ENCODE measurements around the gene PRKG2. TPM values are rescaled to one million over a fixed set of nuclear protein-coding genes. Genes with fewer than 3 reads are reported as not detected.

Gene PRKG2
- polyA plus RNA-seq, 2 donors = 0.45 to 0.59 TPM

DNA sequence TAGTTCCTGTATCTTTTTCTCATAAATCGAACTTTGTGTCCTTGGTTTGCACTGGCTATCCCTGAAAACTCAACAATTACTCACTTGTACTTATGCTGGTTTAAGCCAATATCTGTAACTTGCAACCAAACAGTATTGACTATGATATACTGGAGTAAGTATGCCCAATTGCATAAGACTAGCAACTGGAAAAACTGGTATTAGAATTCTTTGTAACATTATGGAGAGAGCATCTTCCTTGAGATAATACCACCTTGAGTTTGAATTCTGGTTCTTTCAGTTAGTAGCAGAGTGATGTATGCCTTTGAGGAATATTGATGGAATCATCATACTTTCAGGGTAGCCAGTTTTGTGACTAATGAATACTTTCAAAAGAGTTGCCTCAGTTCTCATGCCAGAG, 156.4 kb downstream of the PRKG2 start:
- Histone ChIP-seq H3K27ac (ENCODE audit: low read depth in 2 of 2, low read length in 1 of 2) (no peak overlapping the region), H3K4me3 (ENCODE audit: low read depth in 1 of 2, low read length in 2 of 2) (no peak overlapping the region), H3K9me3 (ENCODE audit: control insufficient read depth in 2 of 2, insufficient read depth in 1 of 2, low read depth in 1 of 2, low read length in 1 of 2) (no peaks in the 10 kb centered on the region), H3K36me3 (ENCODE audit: control insufficient read depth in 2 of 2, insufficient read depth in 2 of 2, low read length in 1 of 2) (no peaks in the 10 kb centered on the region), H3K27me3 (ENCODE audit: control insufficient read depth in 1 of 2, insufficient read depth in 2 of 2, low read length in 2 of 2) (no peaks in the 10 kb centered on the region), H3K4me1 (ENCODE audit: control insufficient read depth in 2 of 2, insufficient read depth in 2 of 2, low read length in 1 of 2) (no peaks in the 10 kb centered on the region)
- WGBS, 2 donors = 60 to 65% methylated on average over 1 of the region's 1 CpG

DNA sequence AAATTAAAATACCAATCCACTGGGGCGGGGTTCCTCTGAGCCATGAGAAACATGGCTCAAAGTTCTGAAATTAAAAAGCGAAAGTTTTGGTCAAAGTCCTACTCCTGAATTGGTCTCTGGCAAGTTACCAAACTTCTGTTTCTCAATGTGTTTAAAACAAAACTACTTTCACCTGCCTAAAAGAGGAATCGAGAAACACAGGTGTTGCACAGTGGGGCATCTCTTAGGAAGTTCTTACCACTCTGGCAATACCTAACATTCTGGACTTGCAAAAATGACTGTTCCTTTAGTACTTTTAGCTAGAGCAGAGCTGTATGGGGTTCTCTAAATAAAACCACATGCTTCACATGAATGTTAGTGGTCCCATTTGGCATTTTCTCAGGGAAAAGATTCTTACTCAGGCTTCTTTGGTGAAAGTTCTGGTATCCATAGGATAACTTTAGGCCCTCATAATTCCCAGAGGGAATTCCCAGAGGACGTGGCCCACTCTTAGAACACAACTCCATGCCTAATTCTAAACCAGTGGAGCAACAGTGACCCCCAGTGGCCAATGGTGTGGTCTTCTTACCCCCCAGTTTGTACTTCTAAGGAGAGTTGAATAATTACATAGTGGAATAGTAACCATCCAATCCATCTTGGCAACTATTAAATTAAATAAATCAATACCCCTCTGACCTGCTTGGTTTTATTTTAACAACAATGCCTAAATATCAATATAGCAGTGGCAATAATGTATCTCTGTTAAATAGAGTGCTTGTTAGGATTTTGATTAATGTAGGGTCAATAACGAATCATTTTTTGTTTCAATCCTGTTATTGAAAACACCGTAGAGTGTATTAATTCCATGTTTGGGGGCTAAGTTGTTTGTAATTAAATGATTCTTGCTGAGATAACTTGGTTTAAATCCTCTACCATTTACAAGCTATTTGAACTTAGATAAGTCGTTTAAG, 162.6 kb downstream of the PRKG2 start:
- Histone ChIP-seq H3K4me3 (ENCODE audit: low read depth in 1 of 2, low read length in 2 of 2) (no peak overlapping the region), H3K36me3 (ENCODE audit: control insufficient read depth in 2 of 2, insufficient read depth in 2 of 2, low read length in 1 of 2) (no peaks in the 10 kb centered on the region), H3K4me1 (ENCODE audit: control insufficient read depth in 2 of 2, insufficient read depth in 2 of 2, low read length in 1 of 2) (no peaks in the 10 kb centered on the region), H3K9me3 (ENCODE audit: control insufficient read depth in 2 of 2, insufficient read depth in 1 of 2, low read depth in 1 of 2, low read length in 1 of 2) (no peaks in the 10 kb centered on the region), H3K27ac (ENCODE audit: low read depth in 2 of 2, low read length in 1 of 2) (no peak overlapping the region), H3K27me3 (ENCODE audit: control insufficient read depth in 1 of 2, insufficient read depth in 2 of 2, low read length in 2 of 2) (no peaks in the 10 kb centered on the region)
- WGBS, 2 donors = 51 to 60% methylated on average over 7 of the region's 7 CpGs

DNA sequence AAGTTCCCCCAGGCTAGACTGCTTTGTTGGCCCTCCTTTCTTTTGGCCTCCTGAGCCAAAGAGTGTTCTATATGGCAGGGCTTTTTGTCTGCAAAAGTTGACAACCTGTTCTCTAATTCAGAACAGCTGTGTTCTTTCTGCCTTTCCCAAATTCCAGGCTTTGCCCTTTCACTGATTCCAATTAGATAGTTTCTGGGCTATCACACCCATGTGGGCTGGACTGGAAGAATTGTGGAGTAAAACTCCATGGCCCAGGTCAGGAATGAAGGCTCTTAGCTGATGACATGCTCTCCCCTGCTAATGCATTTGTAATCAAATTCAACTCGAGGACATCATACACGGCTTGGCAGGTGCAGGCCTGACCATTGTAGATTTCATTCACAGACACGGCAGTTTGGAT, 165.1 kb downstream of the PRKG2 start:
- Histone ChIP-seq H3K27ac (ENCODE audit: low read depth in 2 of 2, low read length in 1 of 2) (no peak overlapping the region), H3K4me1 (ENCODE audit: control insufficient read depth in 2 of 2, insufficient read depth in 2 of 2, low read length in 1 of 2) (no peaks in the 10 kb centered on the region), H3K4me3 (ENCODE audit: low read depth in 1 of 2, low read length in 2 of 2) (no peak overlapping the region), H3K9me3 (ENCODE audit: control insufficient read depth in 2 of 2, insufficient read depth in 1 of 2, low read depth in 1 of 2, low read length in 1 of 2) (no peaks in the 10 kb centered on the region), H3K36me3 (ENCODE audit: control insufficient read depth in 2 of 2, insufficient read depth in 2 of 2, low read length in 1 of 2) (no peaks in the 10 kb centered on the region), H3K27me3 (ENCODE audit: control insufficient read depth in 1 of 2, insufficient read depth in 2 of 2, low read length in 2 of 2) (no peaks in the 10 kb centered on the region)
- 32 to 50% methylated on average over 3 of the region's 3 CpGs for WGBS, 2 donors

DNA sequence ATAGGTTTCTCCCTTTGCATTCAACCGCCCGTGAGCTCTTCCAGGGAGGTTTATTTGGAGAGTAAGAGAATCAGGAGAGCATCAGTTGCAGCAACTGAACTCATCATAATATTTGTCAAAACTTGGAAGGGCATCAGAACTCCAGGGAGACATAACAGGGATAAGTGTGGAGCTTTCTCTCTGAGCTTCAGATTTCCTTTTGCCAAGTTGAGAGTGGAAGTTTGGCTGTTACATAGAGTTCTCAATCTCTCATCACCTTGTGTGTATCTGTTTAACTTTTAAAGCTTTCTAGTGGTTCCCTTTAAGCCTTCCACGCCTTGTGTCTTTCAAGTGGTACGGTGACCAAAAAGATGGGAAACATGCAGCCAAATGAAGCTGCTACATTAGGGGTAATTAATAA, 165.7 kb downstream of the PRKG2 start:
- Histone ChIP-seq H3K36me3 (ENCODE audit: control insufficient read depth in 2 of 2, insufficient read depth in 2 of 2, low read length in 1 of 2) (no peaks in the 10 kb centered on the region), H3K27ac (ENCODE audit: low read depth in 2 of 2, low read length in 1 of 2) (no peak overlapping the region), H3K4me1 (ENCODE audit: control insufficient read depth in 2 of 2, insufficient read depth in 2 of 2, low read length in 1 of 2) (no peaks in the 10 kb centered on the region), H3K27me3 (ENCODE audit: control insufficient read depth in 1 of 2, insufficient read depth in 2 of 2, low read length in 2 of 2) (no peaks in the 10 kb centered on the region), H3K4me3 (ENCODE audit: low read depth in 1 of 2, low read length in 2 of 2) (no peak overlapping the region), H3K9me3 (ENCODE audit: control insufficient read depth in 2 of 2, insufficient read depth in 1 of 2, low read depth in 1 of 2, low read length in 1 of 2) (no peaks in the 10 kb centered on the region)
- WGBS, 2 donors = 65 to 79% methylated on average over 4 of the region's 4 CpGs

DNA sequence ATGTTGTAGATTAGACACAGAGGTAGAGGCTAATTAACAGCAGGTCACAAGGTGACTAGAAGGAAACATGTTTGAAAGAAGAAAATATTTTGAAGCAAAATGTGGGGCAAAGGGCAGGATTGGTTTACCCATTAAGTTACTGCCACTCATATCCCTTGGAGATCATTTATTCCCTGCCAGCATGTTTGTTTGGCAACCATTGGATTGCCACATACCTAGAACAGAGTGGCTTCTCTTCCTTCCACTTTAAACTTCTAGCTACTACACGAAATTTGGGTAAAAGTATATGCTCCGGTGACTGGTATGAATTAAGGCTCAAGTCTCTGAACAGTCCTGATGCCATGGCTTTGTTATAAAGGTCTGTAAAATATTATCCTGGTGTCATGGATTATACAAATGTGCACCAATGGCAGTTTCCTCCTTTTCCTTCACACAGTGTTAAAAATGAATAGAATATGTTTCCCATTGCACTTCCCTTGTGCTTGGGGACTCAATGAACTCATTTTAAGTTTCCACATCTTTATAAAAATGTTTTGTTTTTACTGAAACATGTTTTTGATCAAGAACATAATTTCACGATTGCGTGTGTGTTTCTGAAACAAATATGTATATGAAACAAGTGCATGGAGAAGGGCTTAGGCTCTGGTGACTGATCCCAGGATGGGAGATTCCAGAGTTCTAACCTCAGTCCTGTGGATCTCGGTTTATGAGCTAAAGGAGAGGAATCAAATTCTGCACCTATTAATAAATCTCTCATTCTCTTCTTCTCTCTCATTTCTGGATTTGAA, 172.2 kb downstream of the PRKG2 start:
- no peaks in the 10 kb centered on the region for H3K9me3 ChIP-seq (ENCODE audit: control insufficient read depth in 2 of 2, insufficient read depth in 1 of 2, low read depth in 1 of 2, low read length in 1 of 2)
- no peaks in the 10 kb centered on the region for H3K27me3 ChIP-seq (ENCODE audit: control insufficient read depth in 1 of 2, insufficient read depth in 2 of 2, low read length in 2 of 2)
- no peaks in the 10 kb centered on the region for H3K36me3 ChIP-seq (ENCODE audit: control insufficient read depth in 2 of 2, insufficient read depth in 2 of 2, low read length in 1 of 2)
- H3K27ac ChIP-seq (ENCODE audit: low read depth in 2 of 2, low read length in 1 of 2) = no peak overlapping the region
- no peaks in the 10 kb centered on the region for H3K4me1 ChIP-seq (ENCODE audit: control insufficient read depth in 2 of 2, insufficient read depth in 2 of 2, low read length in 1 of 2)
- H3K4me3 ChIP-seq (ENCODE audit: low read depth in 1 of 2, low read length in 2 of 2) = no peak overlapping the region
- 76 to 79% methylated on average over 5 of the region's 5 CpGs for WGBS, 2 donors

DNA sequence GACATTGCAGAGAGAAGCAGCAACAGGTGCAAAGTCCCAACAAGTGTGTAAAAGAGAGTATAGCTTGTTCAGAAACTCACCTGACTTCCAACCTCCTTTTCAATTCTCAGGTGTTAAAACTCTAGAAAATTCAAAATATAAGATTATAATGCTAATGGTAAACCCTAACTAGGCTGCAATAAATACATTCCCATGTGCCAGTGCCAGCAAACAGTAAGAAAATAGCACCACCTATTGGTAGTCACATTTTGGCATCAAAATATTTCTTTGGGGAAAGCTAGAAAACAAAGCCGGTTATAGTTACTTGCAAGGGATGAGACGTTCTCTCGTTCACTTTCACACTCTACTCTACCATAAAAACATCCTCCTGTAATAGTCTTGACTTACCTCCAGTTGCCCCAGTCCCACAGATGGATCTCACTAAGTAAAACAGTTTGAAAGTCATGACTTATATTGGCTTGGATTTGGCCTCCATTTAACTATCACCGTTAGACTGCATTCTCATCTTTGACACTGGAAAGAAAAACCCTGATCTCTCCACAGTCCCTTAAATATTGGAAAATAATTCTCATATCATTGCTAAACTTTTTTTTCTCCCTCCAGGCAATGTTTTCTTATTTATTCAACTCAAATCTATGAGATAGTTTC, 174.9 kb downstream of the PRKG2 start:
- WGBS, 2 donors = 16% methylated on average over 4 of the region's 4 CpGs
- no peaks in the 10 kb centered on the region for H3K27me3 ChIP-seq (ENCODE audit: control insufficient read depth in 1 of 2, insufficient read depth in 2 of 2, low read length in 2 of 2)
- no peaks in the 10 kb centered on the region for H3K9me3 ChIP-seq (ENCODE audit: control insufficient read depth in 2 of 2, insufficient read depth in 1 of 2, low read depth in 1 of 2, low read length in 1 of 2)
- no peak overlapping the region for H3K4me3 ChIP-seq (ENCODE audit: low read depth in 1 of 2, low read length in 2 of 2)
- H3K36me3 ChIP-seq (ENCODE audit: control insufficient read depth in 2 of 2, insufficient read depth in 2 of 2, low read length in 1 of 2) = no peaks in the 10 kb centered on the region
- H3K4me1 ChIP-seq (ENCODE audit: control insufficient read depth in 2 of 2, insufficient read depth in 2 of 2, low read length in 1 of 2) = no peaks in the 10 kb centered on the region
- no peak overlapping the region for H3K27ac ChIP-seq (ENCODE audit: low read depth in 2 of 2, low read length in 1 of 2)

DNA sequence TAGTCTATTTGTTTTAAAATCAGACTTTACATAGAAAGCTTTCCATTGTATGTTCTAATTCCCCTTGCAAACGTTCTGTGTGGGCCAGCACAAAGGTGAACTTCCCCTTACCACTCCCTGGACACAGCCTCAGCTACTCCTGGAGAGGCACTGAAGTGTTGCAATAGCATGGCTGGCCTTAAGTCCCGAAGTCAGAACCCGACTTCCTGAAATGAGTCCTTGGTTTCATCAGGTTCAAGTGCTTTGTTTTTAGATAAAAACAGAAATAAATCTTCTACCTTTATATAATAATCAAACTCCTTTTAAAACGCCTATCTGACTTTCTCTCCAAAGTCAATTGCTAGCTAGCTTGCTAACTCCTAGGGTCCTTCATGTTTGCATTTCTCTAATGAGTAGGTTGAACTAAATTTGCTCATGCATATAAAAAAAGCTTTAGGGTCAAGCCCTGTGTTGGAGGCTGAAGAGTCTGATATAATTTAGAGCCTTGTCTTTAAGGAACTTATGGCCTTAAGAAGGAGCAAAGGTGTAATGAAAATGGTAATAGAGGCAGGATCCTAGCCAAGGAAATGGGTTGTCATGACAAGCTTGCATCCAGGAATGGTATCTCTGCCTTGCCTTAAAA, 175.6 kb downstream of the PRKG2 start:
- Histone ChIP-seq H3K4me3 (ENCODE audit: low read depth in 1 of 2, low read length in 2 of 2) (no peak overlapping the region), H3K9me3 (ENCODE audit: control insufficient read depth in 2 of 2, insufficient read depth in 1 of 2, low read depth in 1 of 2, low read length in 1 of 2) (no peaks in the 10 kb centered on the region), H3K27ac (ENCODE audit: low read depth in 2 of 2, low read length in 1 of 2) (no peak overlapping the region), H3K4me1 (ENCODE audit: control insufficient read depth in 2 of 2, insufficient read depth in 2 of 2, low read length in 1 of 2) (no peaks in the 10 kb centered on the region), H3K36me3 (ENCODE audit: control insufficient read depth in 2 of 2, insufficient read depth in 2 of 2, low read length in 1 of 2) (no peaks in the 10 kb centered on the region), H3K27me3 (ENCODE audit: control insufficient read depth in 1 of 2, insufficient read depth in 2 of 2, low read length in 2 of 2) (no peaks in the 10 kb centered on the region)
- 30 to 31% methylated on average over 4 of the region's 4 CpGs for WGBS, 2 donors

DNA sequence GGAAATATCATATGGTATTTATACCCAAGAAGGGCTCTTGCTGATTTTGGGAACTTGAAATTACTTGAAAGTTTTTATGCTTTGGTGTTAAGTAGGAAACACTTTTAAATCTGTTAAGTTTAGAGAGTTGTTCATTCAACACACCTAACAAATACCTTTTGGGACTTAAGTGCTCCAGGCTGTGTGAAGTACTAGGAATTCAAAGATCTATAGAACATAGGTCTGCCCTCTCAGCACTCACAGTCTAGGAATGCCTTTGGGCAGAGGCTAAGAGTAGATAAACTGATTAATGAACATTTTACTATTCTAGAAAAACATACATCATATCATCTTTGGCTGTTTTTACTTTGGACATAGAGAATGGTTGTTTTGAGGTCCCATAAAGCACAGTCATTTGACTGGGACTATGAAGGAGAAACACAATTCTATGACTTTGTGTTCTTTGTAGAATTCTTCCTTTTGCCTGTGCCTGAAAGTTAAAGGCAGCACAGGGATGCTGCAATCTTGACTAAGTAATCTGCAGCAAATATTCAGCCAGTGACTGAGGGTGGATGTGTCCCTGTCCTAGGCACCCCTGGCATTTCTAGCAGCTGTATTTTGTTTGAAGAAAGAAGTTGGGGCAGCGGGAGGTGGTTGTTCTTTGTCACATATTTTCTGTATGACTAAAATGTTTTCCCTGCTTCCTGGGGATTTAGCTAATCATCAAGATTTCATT, 176.2 kb downstream of the PRKG2 start:
- H3K4me1 ChIP-seq (ENCODE audit: control insufficient read depth in 2 of 2, insufficient read depth in 2 of 2, low read length in 1 of 2) = no peaks in the 10 kb centered on the region
- 34 to 70% methylated on average over 1 of the region's 1 CpG for WGBS, 2 donors
- H3K4me3 ChIP-seq (ENCODE audit: low read depth in 1 of 2, low read length in 2 of 2) = no peak overlapping the region
- no peaks in the 10 kb centered on the region for H3K9me3 ChIP-seq (ENCODE audit: control insufficient read depth in 2 of 2, insufficient read depth in 1 of 2, low read depth in 1 of 2, low read length in 1 of 2)
- no peaks in the 10 kb centered on the region for H3K27me3 ChIP-seq (ENCODE audit: control insufficient read depth in 1 of 2, insufficient read depth in 2 of 2, low read length in 2 of 2)
- H3K27ac ChIP-seq (ENCODE audit: low read depth in 2 of 2, low read length in 1 of 2) = no peak overlapping the region
- H3K36me3 ChIP-seq (ENCODE audit: control insufficient read depth in 2 of 2, insufficient read depth in 2 of 2, low read length in 1 of 2) = no peaks in the 10 kb centered on the region
